ENCODE data around the gene VSIG10L2.
"Not testable (repeated sequence)": the region's sequence is repeated elsewhere in the genome, so short reads cannot be mapped to it uniquely, and the experiment has no call there.

Gene VSIG10L2

DNA sequence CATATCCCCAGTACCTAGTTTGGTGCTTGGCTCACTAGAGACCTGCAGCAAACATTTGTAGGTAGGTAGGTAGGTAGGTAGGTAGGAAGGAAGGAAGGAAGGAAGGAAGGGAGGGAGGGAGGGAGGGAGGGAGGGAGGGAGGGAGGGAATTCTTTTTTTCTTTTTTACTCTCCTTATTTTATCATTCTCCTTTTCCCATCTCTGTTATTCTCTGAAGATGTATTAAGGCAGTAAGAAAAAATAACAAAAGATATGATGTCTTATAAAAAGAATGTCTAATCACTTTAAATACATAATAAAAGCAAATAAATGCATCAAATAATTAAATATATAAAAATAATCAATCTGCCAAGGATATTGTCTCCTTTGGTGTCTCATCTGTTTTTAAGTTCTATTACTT is 28.4 kb downstream of the VSIG10L2 start:
- no peak for FAIRE-seq

GRCh38 chr11:125975634-125976033 is 29.8 kb downstream of the VSIG10L2 start:
- FAIRE-seq = no peak

DNA sequence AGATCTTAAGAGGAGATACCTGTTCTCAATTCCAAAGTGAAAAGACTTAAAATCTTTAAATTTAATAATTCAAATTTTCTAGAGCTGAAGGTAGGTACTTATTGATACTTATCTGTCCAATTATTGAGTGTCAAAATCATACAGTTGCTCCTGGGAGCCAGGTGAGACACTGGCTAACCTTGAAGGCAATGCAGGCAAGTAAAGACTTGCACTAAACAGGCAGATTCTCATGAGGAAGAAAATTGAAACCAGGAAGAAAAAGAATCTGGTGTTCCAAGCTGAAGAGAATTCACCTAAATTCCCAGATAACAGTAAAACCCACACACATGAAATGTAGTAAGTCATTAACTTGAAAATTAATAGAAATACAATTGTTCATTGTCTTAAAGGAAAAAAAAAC is 30.3 kb downstream of the VSIG10L2 start:
- no peak for FAIRE-seq

GRCh38 chr11:125977333-125977732 is 31.5 kb downstream of the VSIG10L2 start:
- FAIRE-seq = no peak

DNA sequence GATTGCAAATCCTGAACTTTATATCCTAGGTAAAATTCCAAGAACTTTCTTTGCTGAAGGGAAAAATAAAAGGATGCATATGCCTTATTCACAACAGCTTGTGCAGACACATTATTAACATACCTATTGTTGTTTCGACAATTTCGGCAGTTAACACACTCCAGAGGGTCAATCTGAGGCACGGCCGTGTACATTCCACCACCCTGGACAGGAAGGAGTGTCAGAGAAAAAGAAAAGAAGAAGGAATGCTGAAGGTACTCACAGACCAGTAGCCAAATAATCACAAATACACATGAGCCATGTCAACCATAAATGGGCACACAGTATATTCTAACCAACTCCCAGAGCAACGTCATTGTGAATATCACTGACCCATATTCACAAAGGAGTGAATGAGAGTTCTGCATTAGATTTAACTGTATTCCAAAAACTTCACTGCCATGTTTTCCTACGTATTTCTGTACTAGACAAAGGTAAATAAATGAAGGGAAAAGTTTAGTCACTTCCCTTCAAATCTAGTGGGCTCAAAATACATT is 32.4 kb downstream of the VSIG10L2 start:
- FAIRE-seq = no peak

DNA sequence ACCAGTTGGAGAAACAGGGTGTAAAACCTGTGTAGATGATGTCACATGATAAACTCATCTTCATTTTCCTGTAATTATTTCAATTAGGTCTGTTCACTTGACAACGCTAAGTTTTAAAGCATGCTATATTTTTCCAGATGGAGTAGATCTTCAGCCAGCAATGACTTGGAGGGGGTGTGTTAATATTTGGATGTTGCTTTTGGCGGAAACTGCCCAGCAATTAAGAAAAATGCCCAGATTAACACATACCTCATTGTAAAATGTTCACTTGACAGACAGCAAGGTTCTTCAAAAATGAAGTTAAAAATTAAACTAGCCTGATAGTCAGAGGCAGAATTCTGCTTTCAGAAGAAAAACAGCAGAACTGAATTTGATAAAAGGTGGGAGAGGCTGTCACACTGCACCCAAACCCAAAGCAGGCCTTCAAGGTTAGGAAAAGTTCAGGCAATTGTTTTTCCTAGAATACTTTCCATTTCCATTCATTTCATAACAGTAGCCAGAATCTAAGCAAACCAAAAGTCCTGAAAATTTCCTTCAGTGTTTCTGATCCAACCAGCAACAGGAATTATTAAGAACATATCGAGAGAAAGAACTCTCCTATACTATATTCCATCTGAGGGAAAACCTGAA is 33.0 kb downstream of the VSIG10L2 start:
- no peak for FAIRE-seq

DNA sequence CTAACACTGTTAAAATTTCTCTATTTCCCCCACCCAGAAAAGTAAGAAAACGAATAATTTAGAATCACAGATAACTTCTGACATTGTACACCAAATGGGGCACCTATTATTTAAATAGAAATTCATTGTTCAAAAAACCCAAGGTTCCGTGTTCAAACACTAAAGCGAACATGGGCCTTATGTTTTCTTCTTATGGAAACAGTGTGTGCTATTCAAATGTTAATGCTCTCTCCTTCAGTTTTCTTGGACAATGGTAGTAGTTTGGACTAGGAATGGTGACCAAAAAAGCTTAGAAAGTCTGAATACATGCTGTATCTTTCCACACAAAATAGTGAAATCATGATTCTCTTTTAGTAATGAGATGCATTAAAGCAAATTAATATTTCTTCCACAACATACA is 33.7 kb downstream of the VSIG10L2 start:
- no peak for FAIRE-seq

- no peak for FAIRE-seq
Observed at GRCh38 chr11:125980436-125980835, 34.6 kb downstream of the VSIG10L2 start.

GRCh38 chr11:125982348-125982730 is 36.5 kb downstream of the VSIG10L2 start:
- FAIRE-seq = no peak

- not testable (repeated sequence) for FAIRE-seq
Observed at GRCh38 chr11:125985956-125986355, 40.1 kb downstream of the VSIG10L2 start.

DNA sequence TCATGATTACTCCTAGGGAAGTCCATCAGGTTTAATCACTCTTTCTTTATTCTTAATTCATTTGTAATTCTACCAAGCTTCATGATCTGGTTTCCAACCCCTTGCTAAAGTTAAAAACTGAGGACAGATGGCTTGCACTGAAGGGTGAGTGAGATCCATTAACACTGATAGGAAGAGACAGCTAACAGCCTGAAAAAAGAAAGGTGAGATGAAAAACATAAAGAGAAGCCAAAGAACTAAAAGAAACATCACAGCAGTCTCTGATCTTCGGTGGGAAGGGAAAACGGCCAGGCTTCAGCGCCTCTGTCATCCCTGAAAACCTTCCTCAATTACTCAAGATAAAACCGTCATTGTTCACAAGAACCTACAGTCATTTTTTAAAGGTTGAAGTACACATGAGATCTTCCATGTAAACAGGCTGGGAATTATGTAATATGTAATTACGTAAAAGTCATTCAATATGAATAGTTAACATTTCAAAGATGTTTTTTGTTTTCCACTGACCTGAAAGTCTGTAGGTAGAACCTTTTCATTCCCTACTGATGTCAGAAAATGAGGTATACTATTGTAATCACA is 41.3 kb downstream of the VSIG10L2 start:
- no peak for FAIRE-seq

DNA sequence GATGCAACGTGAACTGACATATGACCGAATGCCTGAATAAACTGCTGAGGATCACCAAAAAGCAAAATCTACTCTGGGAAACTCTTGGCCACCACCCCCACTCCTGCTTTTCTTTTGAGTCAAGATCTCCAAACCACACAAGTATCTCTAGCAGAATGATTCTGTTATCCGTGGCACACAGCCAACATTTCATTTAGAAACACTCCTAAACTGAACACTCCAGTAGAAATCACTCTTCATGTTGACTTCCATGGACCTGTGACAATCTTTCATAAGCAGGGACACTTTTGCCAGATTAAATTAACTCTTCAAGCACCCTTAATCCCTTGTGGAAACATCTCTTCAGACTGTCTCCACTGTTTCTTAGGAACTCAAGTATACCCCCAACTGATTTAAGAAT is 44.4 kb downstream of the VSIG10L2 start:
- no peak for FAIRE-seq

DNA sequence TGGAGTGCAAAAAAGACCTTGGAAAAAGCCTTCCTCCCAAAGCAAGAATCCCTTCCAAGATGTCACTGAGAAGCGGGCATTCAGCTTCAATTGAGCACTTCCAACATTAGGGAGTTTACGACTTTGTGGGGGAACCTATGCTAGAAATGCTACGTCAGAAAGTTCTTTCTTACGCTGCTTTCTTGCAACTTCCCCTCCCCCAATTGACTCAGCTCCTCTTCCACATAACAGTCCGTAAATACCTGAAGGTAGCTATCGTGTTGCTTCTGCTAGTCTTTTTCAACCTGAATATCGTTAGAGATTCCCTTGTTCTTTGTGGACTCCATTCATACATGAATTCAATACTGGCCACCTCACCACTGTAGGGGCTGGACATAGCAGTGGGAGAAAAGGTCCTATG is 47.0 kb downstream of the VSIG10L2 start:
- no peak for FAIRE-seq

DNA sequence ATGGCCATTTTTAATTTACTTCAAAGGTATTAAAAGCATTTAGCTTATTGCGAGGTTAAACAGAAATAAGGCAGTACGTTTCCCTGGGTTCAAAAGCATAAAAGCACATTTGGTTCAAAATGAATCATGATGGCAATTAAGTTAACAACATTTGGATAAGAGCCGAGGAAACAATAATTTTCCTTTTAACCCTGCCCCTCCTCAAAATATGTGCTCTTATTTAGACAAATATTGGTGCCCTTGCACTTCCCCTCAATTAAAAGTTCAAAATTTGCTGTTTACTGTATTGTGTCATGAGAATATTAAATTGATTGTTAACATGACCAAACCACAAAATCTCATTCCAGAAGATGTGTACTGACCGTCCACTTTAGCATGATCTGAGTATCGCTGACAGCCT is 48.7 kb downstream of the VSIG10L2 start:
- no peak for FAIRE-seq

DNA sequence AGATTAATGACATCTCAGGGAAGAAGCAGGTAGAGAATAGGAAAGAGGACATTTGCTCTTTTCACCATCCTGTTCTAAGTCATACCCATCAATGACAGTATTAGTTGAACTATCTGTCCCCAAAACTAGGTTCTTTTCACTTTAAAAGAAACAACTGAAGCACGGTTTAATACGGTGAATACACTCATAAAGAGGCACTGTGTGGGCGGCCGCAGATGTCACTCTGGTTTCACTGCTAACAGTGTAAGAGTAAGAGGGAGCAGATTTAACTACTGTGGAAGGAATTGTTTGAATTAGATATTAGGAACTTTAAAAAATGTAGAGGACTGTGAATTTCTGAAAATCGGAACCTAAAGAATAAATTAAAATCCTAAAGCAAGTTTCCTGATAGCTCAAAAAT is 49.5 kb downstream of the VSIG10L2 start:
- FAIRE-seq = no peak

- no peak for FAIRE-seq
Observed at GRCh38 chr11:125998267-125998666, 52.4 kb downstream of the VSIG10L2 start.

DNA sequence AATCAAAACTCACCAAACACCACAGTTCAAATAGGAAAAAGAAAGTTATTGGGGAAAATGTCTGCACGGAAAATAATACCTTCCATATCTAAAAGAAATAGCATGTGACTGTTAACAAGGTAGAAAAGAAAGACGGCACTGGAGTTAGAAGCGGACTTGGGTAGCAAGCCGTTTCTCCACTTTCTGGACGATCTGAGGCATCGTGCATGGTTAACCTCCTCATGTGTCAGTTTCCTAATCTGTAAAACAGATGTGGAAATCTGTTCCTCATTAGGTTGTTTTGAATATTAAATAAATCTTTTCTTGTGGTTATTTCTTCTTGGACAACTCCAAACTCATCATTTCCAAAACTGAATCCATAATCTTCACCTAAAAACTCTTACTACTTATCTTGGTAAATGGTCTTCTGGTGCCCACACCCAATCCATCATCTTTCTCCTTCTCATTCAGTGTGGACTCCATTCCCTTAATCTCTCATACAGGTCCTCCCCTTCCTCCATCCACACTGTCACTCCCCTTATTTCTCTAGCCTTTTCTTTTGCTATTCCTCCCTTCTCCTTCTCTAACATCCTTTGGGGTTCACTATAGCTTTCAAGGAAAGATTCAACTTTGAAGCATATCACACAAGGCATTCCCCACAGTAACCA is 53.5 kb downstream of the VSIG10L2 start:
- no peak for FAIRE-seq

DNA sequence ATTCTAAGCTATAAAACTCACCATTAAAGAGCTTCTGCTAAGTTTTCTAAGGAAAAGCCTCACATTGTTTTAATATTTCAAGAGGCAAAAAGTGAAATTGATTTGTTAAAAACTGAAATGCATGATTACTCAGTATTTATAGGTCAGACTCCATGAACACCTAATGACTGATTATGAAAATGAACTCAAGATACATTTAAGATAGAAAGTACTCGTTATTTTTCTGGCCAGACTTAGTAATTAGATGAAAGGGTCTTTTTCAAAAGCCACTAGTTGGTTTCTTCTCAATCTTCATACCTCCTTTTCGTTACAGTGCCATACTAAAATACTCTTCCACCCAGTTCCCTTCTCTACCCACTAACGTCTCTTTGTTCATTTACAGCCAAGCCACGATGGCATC is 56.3 kb downstream of the VSIG10L2 start:
- no peak for FAIRE-seq

Data from A204.1 (cell line).